ENCODE measurements around the gene BANP.
"Not testable (repeated sequence)": the region's sequence is repeated elsewhere in the genome, so short reads cannot be mapped to it uniquely, and the experiment has no call there.

The BANP gene

GRCh38 chr16:88034770-88035169, 83.5 kb downstream of the BANP start:
- DNase-seq (ENCODE audit: insufficient read length, low spot score) (no peak), FAIRE-seq (no peak)
- TF ChIP-seq TAF1 (IDR thresholded peaks at IDR 0.05; ENCODE audit: low read depth, low read length) = no peak

- FAIRE-seq = no peak
- no peak for TF ChIP-seq POLR2A (IDR thresholded peaks at IDR 0.05; ENCODE audit: low read depth, low read length)
- TF ChIP-seq SPI1 (IDR thresholded peaks at IDR 0.05; ENCODE audit: low read depth, low read length) = no peak
- TF ChIP-seq PAX5 (IDR thresholded peaks at IDR 0.05; ENCODE audit: insufficient read depth, low read length, severe bottlenecking) = no peak
- no peak for TF ChIP-seq TAF1 (IDR thresholded peaks at IDR 0.05; ENCODE audit: low read depth, low read length)
- no peak for TF ChIP-seq POLR2AphosphoS5 (IDR thresholded peaks at IDR 0.05; ENCODE audit: low read depth, low read length)
- TF ChIP-seq POU2F2 (IDR thresholded peaks at IDR 0.05; ENCODE audit: low read depth, low read length) = no peak
- DNase-seq (ENCODE audit: insufficient read length, low spot score) = no peak
Measured at GRCh38 chr16:88035292-88035691, 84.1 kb downstream of the BANP start.

- not testable (repeated sequence) for DNase-seq (ENCODE audit: insufficient read length, low spot score); FAIRE-seq
Measured at GRCh38 chr16:88035884-88036639, 84.8 kb downstream of the BANP start.

- not testable (repeated sequence) for DNase-seq (ENCODE audit: insufficient read length, low spot score); FAIRE-seq
Measured at GRCh38 chr16:88036640-88036996, 85.4 kb downstream of the BANP start.

GRCh38 chr16:88037359-88037758, 86.1 kb downstream of the BANP start:
- not testable (repeated sequence) for DNase-seq (ENCODE audit: insufficient read length, low spot score); FAIRE-seq

- not testable (repeated sequence) for FAIRE-seq; DNase-seq (ENCODE audit: insufficient read length, low spot score)
Measured at GRCh38 chr16:88037876-88038525, 86.8 kb downstream of the BANP start.

GRCh38 chr16:88038526-88038908, 87.3 kb downstream of the BANP start:
- not testable (repeated sequence) for FAIRE-seq; DNase-seq (ENCODE audit: insufficient read length, low spot score)

GRCh38 chr16:88039591-88039990, 88.4 kb downstream of the BANP start:
- FAIRE-seq (no peak), DNase-seq (ENCODE audit: insufficient read length, low spot score) (no peak)
- TF ChIP-seq POU2F2 (IDR thresholded peaks at IDR 0.05; ENCODE audit: low read depth, low read length) (no peak), POLR2AphosphoS5 (IDR thresholded peaks at IDR 0.05; ENCODE audit: low read depth, low read length) (no peak), PAX5 (IDR thresholded peaks at IDR 0.05; ENCODE audit: insufficient read depth, low read length, severe bottlenecking) (no peak), POLR2A (IDR thresholded peaks at IDR 0.05; ENCODE audit: low read depth, low read length) (no peak), TAF1 (IDR thresholded peaks at IDR 0.05; ENCODE audit: low read depth, low read length) (no peak), SPI1 (IDR thresholded peaks at IDR 0.05; ENCODE audit: low read depth, low read length) (no peak)

- not testable (repeated sequence) for DNase-seq (ENCODE audit: insufficient read length, low spot score); FAIRE-seq
Measured at GRCh38 chr16:88040196-88040876, 89.1 kb downstream of the BANP start.

- not testable (repeated sequence) for DNase-seq (ENCODE audit: insufficient read length, low spot score); FAIRE-seq
Measured at GRCh38 chr16:88040877-88041244, 89.6 kb downstream of the BANP start.

GRCh38 chr16:88041506-88041905, 90.3 kb downstream of the BANP start:
- DNase-seq (ENCODE audit: insufficient read length, low spot score); FAIRE-seq: not testable (repeated sequence)

- not testable (repeated sequence) for FAIRE-seq; DNase-seq (ENCODE audit: insufficient read length, low spot score)
Measured at GRCh38 chr16:88041986-88042562, 90.8 kb downstream of the BANP start.

GRCh38 chr16:88043208-88043910, 92.1 kb downstream of the BANP start:
- not testable (repeated sequence) for FAIRE-seq

More at GRCh38 chr16:88043208-88043910, 92.1 kb downstream of the BANP start:
- DNase-seq (ENCODE audit: insufficient read length, low spot score) = not testable (repeated sequence)
